GM23338 (cell line): ENCODE data around the gene NRP2. TPM values are rescaled to one million over a fixed set of nuclear protein-coding genes. Genes with fewer than 3 reads are reported as not detected.

Experiments used
- ATAC-seq: fragments of 200-7000 bp; cut with Tn5 transposase; 3 replicates; pipeline ENCODE4 v1.9.1; 2020
- DNase-seq: peaks from one replicate; pipeline ENCODE4 v3.0.0-alpha.2; 2015; ENCODE audit warnings: low spot score
- H2AFZ ChIP-seq: fragments of 200-600 bp; sonication (generic); 2 replicates; pipeline ENCODE4 v1.8.0; 2016; ENCODE audit warnings: antibody characterized with exemption, mild to moderate bottlenecking, moderate library complexity
- H3F3A ChIP-seq: fragments of 200-600 bp; sonication (generic); replicated peaks from 2 replicates; pipeline ENCODE4 v1.8.0; 2017; ENCODE audit warnings: antibody characterized with exemption, mixed run types, low read depth
- H3K27ac ChIP-seq: fragments of 200-600 bp; sonication (generic); 2 replicates; pipeline ENCODE4 v1.6.1; 2016; ENCODE audit warnings: low read depth
- H3K27me3 ChIP-seq: fragments of 200-600 bp; sonication (generic); 2 replicates; pipeline ENCODE4 v1.8.0; 2016; ENCODE audit warnings: mild to moderate bottlenecking, mixed run types, moderate library complexity; ENCODE audit not compliant: insufficient read depth
- H3K36me3 ChIP-seq: fragments of 200-600 bp; sonication (generic); 2 replicates; pipeline ENCODE4 v1.8.0; 2016; ENCODE audit warnings: mild to moderate bottlenecking; ENCODE audit not compliant: insufficient read depth
- H3K4me1 ChIP-seq: fragments of 200-600 bp; sonication (generic); 2 replicates; pipeline ENCODE4 v1.8.0; 2016; ENCODE audit warnings: mild to moderate bottlenecking, moderate library complexity; ENCODE audit not compliant: insufficient read depth
- H3K4me2 ChIP-seq: fragments of 200-600 bp; sonication (generic); 2 replicates; pipeline ENCODE4 v1.7.1; 2017; ENCODE audit warnings: mixed run types
- H3K4me3 ChIP-seq: fragments of 200-600 bp; sonication (generic); 2 replicates; pipeline ENCODE4 v1.6.1; 2016; ENCODE audit warnings: mixed run types
- H3K79me2 ChIP-seq: fragments of 200-600 bp; sonication (generic); replicated peaks from 2 replicates; pipeline ENCODE4 v1.8.0; 2017; ENCODE audit warnings: mild to moderate bottlenecking; ENCODE audit not compliant: insufficient read depth
- H3K9me2 ChIP-seq: fragments of 200-600 bp; sonication (generic); 2 replicates; pipeline ENCODE4 v1.8.0; 2017; ENCODE audit not compliant: insufficient read depth
- H4K20me1 ChIP-seq: fragments of 200-600 bp; sonication (generic); replicated peaks from 2 replicates; pipeline ENCODE4 v1.8.0; 2017; ENCODE audit warnings: mild to moderate bottlenecking; ENCODE audit not compliant: insufficient read depth
- H3K27ac Mint-ChIP-seq: 2 replicates; pipeline ENCODE4 v1.8.0; 2020; ENCODE audit warnings: inconsistent platforms, mild to moderate bottlenecking, moderate library complexity, mixed read lengths
- H3K27me3 Mint-ChIP-seq: 3 replicates; pipeline ENCODE4 v1.8.0; 2022; ENCODE audit warnings: low read depth, mild to moderate bottlenecking, moderate library complexity, mixed read lengths, inconsistent platforms; ENCODE audit not compliant: insufficient read depth, poor library complexity
- H3K36me3 Mint-ChIP-seq: 3 replicates; pipeline ENCODE4 v1.8.0; 2021; ENCODE audit warnings: low read depth, mild to moderate bottlenecking, inconsistent platforms, moderate library complexity, mixed read lengths
- H3K4me1 Mint-ChIP-seq: 3 replicates; pipeline ENCODE4 v1.8.0; 2020; ENCODE audit warnings: mild to moderate bottlenecking, inconsistent platforms, mixed read lengths
- H3K4me3 Mint-ChIP-seq: 3 replicates; pipeline ENCODE4 v1.8.0; 2021; ENCODE audit warnings: moderate library complexity, mild to moderate bottlenecking, inconsistent platforms, mixed read lengths
- H3K9me3 Mint-ChIP-seq: 3 replicates; pipeline ENCODE4 v1.8.0; 2020; ENCODE audit warnings: moderate library complexity, mild to moderate bottlenecking, inconsistent platforms, mixed read lengths
- CREB1 ChIP-seq: fragments of 250-450 bp; sonication (Bioruptor Pico); IDR thresholded peaks from 2 replicates; pipeline ENCODE4 v1.5.0; 2020; ENCODE audit warnings: low read depth, mild to moderate bottlenecking, moderate library complexity
- CTCF ChIP-seq, 2 experiments: fragments of 200-600 bp in 1 of 2; sonication (generic) in 1 of 2; conservative IDR thresholded peaks; 2 replicates each; pipeline versions ENCODE4 v1.5.1 to v1.6.1; 2016 to 2017; ENCODE audit warnings: antibody characterized with exemption in 2 of 2, low read depth in 2 of 2, mild to moderate bottlenecking in 2 of 2, moderate library complexity in 1 of 2
- EZH2 ChIP-seq: fragments of 200-600 bp; sonication (generic); IDR thresholded peaks from one replicate; pipeline ENCODE4 v1.8.0; 2017; ENCODE audit warnings: antibody characterized with exemption, mild to moderate bottlenecking, low read depth; ENCODE audit not compliant: unreplicated experiment
- EZH2phosphoT487 ChIP-seq: fragments of 200-600 bp; sonication (generic); IDR thresholded peaks from one replicate; pipeline ENCODE4 v1.8.1; 2018; ENCODE audit warnings: antibody characterized with exemption; ENCODE audit not compliant: unreplicated experiment
- JUNB ChIP-seq: IDR thresholded peaks from one replicate; pipeline ENCODE4 v1.6.1; 2016; ENCODE audit warnings: antibody characterized with exemption; ENCODE audit not compliant: unreplicated experiment
- NANOG ChIP-seq: IDR thresholded peaks from 2 replicates; pipeline ENCODE4 v1.6.1; 2016; ENCODE audit warnings: antibody characterized with exemption, borderline replicate concordance
- POLR2AphosphoS5 ChIP-seq: IDR thresholded peaks from 2 replicates; pipeline ENCODE4 v1.6.1; 2016; ENCODE audit warnings: antibody characterized with exemption, low read depth
- REST ChIP-seq: IDR thresholded peaks from one replicate; pipeline ENCODE4 v1.6.1; 2018; ENCODE audit warnings: antibody characterized with exemption; ENCODE audit not compliant: unreplicated experiment
- STAT1 ChIP-seq: IDR thresholded peaks from one replicate; pipeline ENCODE4 v1.6.1; 2016; ENCODE audit warnings: antibody characterized with exemption; ENCODE audit not compliant: unreplicated experiment
- ZNF114 ChIP-seq: fragments of 250-450 bp; sonication (Bioruptor Pico); IDR thresholded peaks from 2 replicates; pipeline ENCODE4 v1.5.0; 2020; ENCODE audit warnings: mild to moderate bottlenecking, moderate library complexity
- ZNF331 ChIP-seq: fragments of 250-450 bp; sonication (Bioruptor Pico); IDR thresholded peaks from 2 replicates; pipeline ENCODE4 v1.5.0; 2020; ENCODE audit warnings: low read depth, mild to moderate bottlenecking, moderate library complexity
- polyA plus RNA-seq: library from polyadenylated mRNA; unstranded; fragments of >200 nt; fragmentation: Nextera tagmentation; extraction: Ambion mirVana; gene quantifications from 2 replicates; pipeline ENCODE4 v1.2.1, GENCODE V29; 2016
- total RNA-seq: library from RNA; depleted of rRNA; stranded (reverse); fragments of >200 nt; shearing (Covaris generic); gene quantifications from 2 replicates; pipeline ENCODE4 v1.2.3, GENCODE V29; 2014
- TF ChIP-seq, protein P1 (sequence below): IDR thresholded peaks from 2 replicates; pipeline ENCODE4 v1.6.1; 2016; ENCODE audit warnings: antibody characterized with exemption
- TF ChIP-seq, protein P2 (sequence below): fragments of 250-450 bp; sonication (Bioruptor Pico); IDR thresholded peaks from 2 replicates; pipeline ENCODE4 v1.5.0; 2020; ENCODE audit warnings: mild to moderate bottlenecking, moderate library complexity

Gene NRP2
- total and polyA plus RNA-seq, 2 experiments from 2014 or later = 18.4 to 22.0 TPM

- peaks cover 21% of the 10 kb centered on the region for H3K27me3 Mint-ChIP-seq
- no peak overlapping the region for H3K4me2 ChIP-seq
- H3K36me3 Mint-ChIP-seq = no peaks in the 10 kb centered on the region; the same call in 2 of the 3 replicates
- H4K20me1 ChIP-seq = 0 out of 2 replicates have a peak, but pooled peaks cover 5% of the 10 kb centered on the region
- peaks cover 42% of the 10 kb centered on the region for H3K4me1 Mint-ChIP-seq
- H3F3A ChIP-seq = no peaks in the 10 kb centered on the region
- H3K27me3 ChIP-seq = peaks cover 32% of the 10 kb centered on the region
- peaks cover 15% of the 10 kb centered on the region; the same call in 1 of the 2 replicates for H3K79me2 ChIP-seq
- ATAC-seq (peak; percentile 3; the same call in 2 of the 3 replicates), DNase-seq (peak; percentile 37)
- TF ChIP-seq CREB1 (CRISPR knock-in tag) (no peak), JUNB (no peak), EZH2phosphoT487 (no peak), ZNF114 (CRISPR knock-in tag) (no peak), REST (no peak), EZH2 (no peak), CTCF (conservative IDR thresholded peaks at IDR 0.05; ENCODE audit: low read depth in 2 of 2) (no peak), ZNF331 (CRISPR knock-in tag) (no peak), STAT1 (no peak), NANOG (no peak), POLR2AphosphoS5 (no peak)
- TF ChIP-seq, protein P1, sequence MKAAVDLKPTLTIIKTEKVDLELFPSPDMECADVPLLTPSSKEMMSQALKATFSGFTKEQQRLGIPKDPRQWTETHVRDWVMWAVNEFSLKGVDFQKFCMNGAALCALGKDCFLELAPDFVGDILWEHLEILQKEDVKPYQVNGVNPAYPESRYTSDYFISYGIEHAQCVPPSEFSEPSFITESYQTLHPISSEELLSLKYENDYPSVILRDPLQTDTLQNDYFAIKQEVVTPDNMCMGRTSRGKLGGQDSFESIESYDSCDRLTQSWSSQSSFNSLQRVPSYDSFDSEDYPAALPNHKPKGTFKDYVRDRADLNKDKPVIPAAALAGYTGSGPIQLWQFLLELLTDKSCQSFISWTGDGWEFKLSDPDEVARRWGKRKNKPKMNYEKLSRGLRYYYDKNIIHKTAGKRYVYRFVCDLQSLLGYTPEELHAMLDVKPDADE = no peak
- TF ChIP-seq, protein P2, sequence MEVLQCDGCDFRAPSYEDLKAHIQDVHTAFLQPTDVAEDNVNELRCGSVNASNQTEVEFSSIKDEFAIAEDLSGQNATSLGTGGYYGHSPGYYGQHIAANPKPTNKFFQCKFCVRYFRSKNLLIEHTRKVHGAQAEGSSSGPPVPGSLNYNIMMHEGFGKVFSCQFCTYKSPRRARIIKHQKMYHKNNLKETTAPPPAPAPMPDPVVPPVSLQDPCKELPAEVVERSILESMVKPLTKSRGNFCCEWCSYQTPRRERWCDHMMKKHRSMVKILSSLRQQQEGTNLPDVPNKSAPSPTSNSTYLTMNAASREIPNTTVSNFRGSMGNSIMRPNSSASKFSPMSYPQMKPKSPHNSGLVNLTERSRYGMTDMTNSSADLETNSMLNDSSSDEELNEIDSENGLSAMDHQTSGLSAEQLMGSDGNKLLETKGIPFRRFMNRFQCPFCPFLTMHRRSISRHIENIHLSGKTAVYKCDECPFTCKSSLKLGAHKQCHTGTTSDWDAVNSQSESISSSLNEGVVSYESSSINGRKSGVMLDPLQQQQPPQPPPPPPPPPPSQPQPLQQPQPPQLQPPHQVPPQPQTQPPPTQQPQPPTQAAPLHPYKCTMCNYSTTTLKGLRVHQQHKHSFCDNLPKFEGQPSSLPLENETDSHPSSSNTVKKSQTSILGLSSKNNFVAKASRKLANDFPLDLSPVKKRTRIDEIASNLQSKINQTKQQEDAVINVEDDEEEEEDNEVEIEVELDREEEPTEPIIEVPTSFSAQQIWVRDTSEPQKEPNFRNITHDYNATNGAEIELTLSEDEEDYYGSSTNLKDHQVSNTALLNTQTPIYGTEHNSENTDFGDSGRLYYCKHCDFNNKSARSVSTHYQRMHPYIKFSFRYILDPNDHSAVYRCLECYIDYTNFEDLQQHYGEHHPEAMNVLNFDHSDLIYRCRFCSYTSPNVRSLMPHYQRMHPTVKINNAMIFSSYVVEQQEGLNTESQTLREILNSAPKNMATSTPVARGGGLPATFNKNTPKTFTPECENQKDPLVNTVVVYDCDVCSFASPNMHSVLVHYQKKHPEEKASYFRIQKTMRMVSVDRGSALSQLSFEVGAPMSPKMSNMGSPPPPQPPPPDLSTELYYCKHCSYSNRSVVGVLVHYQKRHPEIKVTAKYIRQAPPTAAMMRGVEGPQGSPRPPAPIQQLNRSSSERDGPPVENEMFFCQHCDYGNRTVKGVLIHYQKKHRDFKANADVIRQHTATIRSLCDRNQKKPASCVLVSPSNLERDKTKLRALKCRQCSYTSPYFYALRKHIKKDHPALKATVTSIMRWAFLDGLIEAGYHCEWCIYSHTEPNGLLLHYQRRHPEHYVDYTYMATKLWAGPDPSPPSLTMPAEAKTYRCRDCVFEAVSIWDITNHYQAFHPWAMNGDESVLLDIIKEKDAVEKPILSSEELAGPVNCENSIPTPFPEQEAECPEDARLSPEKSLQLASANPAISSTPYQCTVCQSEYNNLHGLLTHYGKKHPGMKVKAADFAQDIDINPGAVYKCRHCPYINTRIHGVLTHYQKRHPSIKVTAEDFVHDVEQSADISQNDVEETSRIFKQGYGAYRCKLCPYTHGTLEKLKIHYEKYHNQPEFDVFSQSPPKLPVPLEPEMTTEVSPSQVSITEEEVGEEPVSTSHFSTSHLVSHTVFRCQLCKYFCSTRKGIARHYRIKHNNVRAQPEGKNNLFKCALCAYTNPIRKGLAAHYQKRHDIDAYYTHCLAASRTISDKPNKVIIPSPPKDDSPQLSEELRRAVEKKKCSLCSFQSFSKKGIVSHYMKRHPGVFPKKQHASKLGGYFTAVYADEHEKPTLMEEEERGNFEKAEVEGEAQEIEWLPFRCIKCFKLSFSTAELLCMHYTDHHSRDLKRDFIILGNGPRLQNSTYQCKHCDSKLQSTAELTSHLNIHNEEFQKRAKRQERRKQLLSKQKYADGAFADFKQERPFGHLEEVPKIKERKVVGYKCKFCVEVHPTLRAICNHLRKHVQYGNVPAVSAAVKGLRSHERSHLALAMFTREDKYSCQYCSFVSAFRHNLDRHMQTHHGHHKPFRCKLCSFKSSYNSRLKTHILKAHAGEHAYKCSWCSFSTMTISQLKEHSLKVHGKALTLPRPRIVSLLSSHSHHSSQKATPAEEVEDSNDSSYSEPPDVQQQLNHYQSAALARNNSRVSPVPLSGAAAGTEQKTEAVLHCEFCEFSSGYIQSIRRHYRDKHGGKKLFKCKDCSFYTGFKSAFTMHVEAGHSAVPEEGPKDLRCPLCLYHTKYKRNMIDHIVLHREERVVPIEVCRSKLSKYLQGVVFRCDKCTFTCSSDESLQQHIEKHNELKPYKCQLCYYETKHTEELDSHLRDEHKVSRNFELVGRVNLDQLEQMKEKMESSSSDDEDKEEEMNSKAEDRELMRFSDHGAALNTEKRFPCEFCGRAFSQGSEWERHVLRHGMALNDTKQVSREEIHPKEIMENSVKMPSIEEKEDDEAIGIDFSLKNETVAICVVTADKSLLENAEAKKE = no peak
- no peaks in the 10 kb centered on the region for H3K36me3 ChIP-seq
- no peak overlapping the region for H3K4me3 Mint-ChIP-seq
- H2AFZ ChIP-seq = 0 out of 2 replicates have a peak overlapping the region, but pooled peaks have one; percentile 54
- no peaks in the 10 kb centered on the region; the same call in 2 of the 3 replicates for H3K9me3 Mint-ChIP-seq
- H3K27ac ChIP-seq = no peak overlapping the region
- peak overlapping the region; percentile 46; the same call in 1 of the 2 replicates for H3K27ac Mint-ChIP-seq
- H3K9me2 ChIP-seq = no peaks in the 10 kb centered on the region
- peaks cover 32% of the 10 kb centered on the region for H3K4me1 ChIP-seq
- no peak overlapping the region for H3K4me3 ChIP-seq
Observed at GRCh38 chr2:205679410-205680009, 2.8 kb upstream of the NRP2 start.
